K562 (cell line): ENCODE measurements around the gene C6orf15. TPM values are rescaled to one million over a fixed set of nuclear protein-coding genes. Genes with fewer than 3 reads are reported as not detected.

Experiments used
- ARID1B ChIP-seq: fragments of 450-650 bp; IDR thresholded peaks from 2 replicates; pipeline ENCODE4 v1.6.1; 2016; ENCODE audit warnings: antibody characterized with exemption, mild to moderate bottlenecking, inconsistent platforms
- CBX2 ChIP-seq: fragments of 200-600 bp; sonication (generic); IDR thresholded peaks from one replicate; pipeline ENCODE4 v1.6.1; 2012; ENCODE audit warnings: mild to moderate bottlenecking, low read length, inconsistent platforms; ENCODE audit not compliant: insufficient read depth, poor library complexity, severe bottlenecking
- FOSL1 ChIP-seq: fragments of 200-800 bp; sonication (Bioruptor generic); conservative IDR thresholded peaks from 2 replicates; pipeline ENCODE4 v1.6.1; 2016; ENCODE audit warnings: missing genetic modification characterization, missing compliant biosample characterization
- GATAD2B ChIP-seq: fragments of 450-650 bp; IDR thresholded peaks from 2 replicates; pipeline ENCODE4 v1.6.1; 2017; ENCODE audit warnings: mild to moderate bottlenecking, borderline replicate concordance
- GMEB1 ChIP-seq: fragments of 250-450 bp; sonication (Bioruptor Pico); IDR thresholded peaks from 2 replicates; pipeline ENCODE4 v1.4.0; 2020; ENCODE audit warnings: mild to moderate bottlenecking
- MECOM ChIP-seq: fragments of 250-450 bp; sonication (Bioruptor Pico); IDR thresholded peaks from 2 replicates; pipeline ENCODE4 v1.8.0; 2022; ENCODE audit warnings: inconsistent platforms
- NELFE ChIP-seq: IDR thresholded peaks from 2 replicates; pipeline ENCODE4 v1.6.1; 2011; ENCODE audit warnings: mild to moderate bottlenecking; ENCODE audit not compliant: insufficient read depth, insufficient read length
- NRF1 ChIP-seq, 2 experiments: fragments of 450-650 bp; IDR thresholded peaks in 1 of 2; conservative IDR thresholded peaks in 1 of 2; 2 replicates each; pipeline ENCODE4 v1.6.1; 2014; ENCODE audit warnings: mild to moderate bottlenecking in 2 of 2
- STAT5B ChIP-seq: fragments of 250-450 bp; sonication (Bioruptor Pico); IDR thresholded peaks from 2 replicates; pipeline ENCODE4 v1.8.0; 2021; ENCODE audit warnings: mild to moderate bottlenecking, inconsistent platforms
- ZBED1 ChIP-seq: IDR thresholded peaks from 2 replicates; pipeline ENCODE4 v1.6.1; 2014
- ZBTB43 ChIP-seq: sonication (generic); formaldehyde crosslinking; IDR thresholded peaks from 2 replicates; pipeline ENCODE4 v1.8.0; 2023; ENCODE audit warnings: mild to moderate bottlenecking, missing genetic modification reagents
- ZBTB7A ChIP-seq: IDR thresholded peaks from 2 replicates; pipeline ENCODE4 v1.6.1; 2011; ENCODE audit warnings: low read depth, mild to moderate bottlenecking, low read length, moderate library complexity, borderline replicate concordance; ENCODE audit not compliant: control insufficient read depth
- ZBTB8A ChIP-seq: fragments of 450-650 bp; IDR thresholded peaks from 2 replicates; pipeline ENCODE4 v1.6.1; 2018; ENCODE audit warnings: mild to moderate bottlenecking, moderate library complexity; ENCODE audit not compliant: partially characterized antibody
- ZNF165 ChIP-seq: fragments of 250-450 bp; sonication (Bioruptor Pico); IDR thresholded peaks from 2 replicates; pipeline ENCODE4 v1.4.0; 2020; ENCODE audit warnings: borderline replicate concordance
- ZNF407 ChIP-seq: fragments of 450-650 bp; IDR thresholded peaks from 2 replicates; pipeline ENCODE4 v1.6.1; 2016; ENCODE audit warnings: low read depth
- ZNF778 ChIP-seq: fragments of 450-650 bp; formaldehyde crosslinking; IDR thresholded peaks from 2 replicates; pipeline ENCODE4 v1.4.0; 2020; ENCODE audit warnings: mild to moderate bottlenecking, moderate library complexity
- polyA plus RNA-seq, 8 experiments: library from polyadenylated mRNA; depleted of rRNA in 4 of 8; stranded (reverse) in 5 of 8; unstranded in 3 of 8; fragments of >200 nt; fragmentation: Nextera tagmentation in 2 of 8; fragmentation: Illumina TruSeq in 1 of 8; extraction: Ambion mirVana in 2 of 8; extraction: Trizol in 1 of 8; gene quantifications; 2 replicates each; pipeline versions ENCODE4 v1.2.1 to v1.2.3, GENCODE V29; 2011 to 2014; ENCODE audit warnings: inconsistent platforms in 1 of 8, missing spikeins in 1 of 8
- total RNA-seq, 7 experiments: library from RNA; depleted of rRNA in 6 of 7; stranded (reverse); fragments of >200 nt in 6 of 7; fragmentation: Illumina TruSeq in 2 of 7; extraction: Trizol in 2 of 7; gene quantifications; 2 replicates each; pipeline versions ENCODE4 v1.2.1 to v1.2.3, GENCODE V29; 2011 to 2021; ENCODE audit warnings: low replicate concordance in 1 of 7

The C6orf15 gene
- total and polyA plus RNA-seq, 9 of the 15 experiments (the other 6 are each of a cell fraction or from before 2014, with no cell fraction given): not detected

GRCh38 chr6:31086788-31087440, 25.5 kb downstream of the C6orf15 start (continued):
- TF ChIP-seq ZNF407 (no peak), FOSL1 (tag) (peak; percentile 72), ZBTB8A (no peak), ZBTB7A (no peak), GATAD2B (no peak), MECOM (CRISPR knock-in tag) (0 out of 2 replicates have a peak, but pooled peaks have one; percentile 11), NELFE (no peak), ZBED1 (no peak), ARID1B (peak; percentile 72), ZBTB43 (CRISPR knock-in tag) (no peak), STAT5B (CRISPR knock-in tag) (no peak), CBX2 (no peak), NRF1 (conservative IDR thresholded peaks at IDR 0.05 in 1 of 2, IDR thresholded peaks at IDR 0.05 in 1 of 2) (0 out of 4 replicates have a peak, but pooled peaks of 1 of the 2 experiments have one; percentile 3), ZNF778 (CRISPR knock-in tag) (no peak), ZNF165 (CRISPR knock-in tag) (no peak), GMEB1 (CRISPR knock-in tag) (0 out of 2 replicates have a peak, but pooled peaks have one; percentile 20)
